NCI-H1417 treated with DMSO at 0.1 percent for 48 hours (cell line): ENCODE results near the gene TMEM135.
A peak's percentile ranks its signal among the peaks of the same experiment; 100 is the strongest.
"Not testable (repeated sequence)": the region's sequence is repeated elsewhere in the genome, so short reads cannot be mapped to it uniquely, and the experiment has no call there.

Source experiments
- DNase-seq: peaks from one replicate; lab custom pipeline; 2025; lab: John Stamatoyannopoulos, UW

Gene TMEM135

GRCh38 chr11:87141980-87142514 is 104.3 kb downstream of the TMEM135 start:
- DNase-seq, result no peak

GRCh38 chr11:87142594-87142993 is 104.9 kb downstream of the TMEM135 start:
- DNase-seq, result no peak

GRCh38 chr11:87143641-87144040 is 105.9 kb downstream of the TMEM135 start:
- no peak for DNase-seq

DNA sequence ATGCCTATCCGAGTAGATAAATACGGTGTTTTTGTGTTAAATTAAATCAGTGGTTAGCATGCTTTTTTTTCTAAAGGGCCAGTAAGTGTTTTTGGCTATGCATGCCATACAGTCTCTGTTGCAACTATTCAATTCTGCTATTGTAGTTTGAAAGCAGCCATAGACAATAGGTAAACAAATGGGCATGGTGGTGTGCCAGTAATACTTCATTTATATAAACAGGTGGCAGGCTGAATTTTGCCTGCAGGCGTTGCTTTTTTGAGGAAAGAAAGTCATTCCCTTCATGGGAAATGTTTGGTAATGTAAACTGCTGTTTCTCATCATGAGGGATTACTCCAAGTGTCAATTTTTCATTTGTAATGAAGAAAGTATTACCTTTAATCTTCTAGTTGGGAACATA is 106.5 kb downstream of the TMEM135 start:
- DNase-seq, result no peak

DNA sequence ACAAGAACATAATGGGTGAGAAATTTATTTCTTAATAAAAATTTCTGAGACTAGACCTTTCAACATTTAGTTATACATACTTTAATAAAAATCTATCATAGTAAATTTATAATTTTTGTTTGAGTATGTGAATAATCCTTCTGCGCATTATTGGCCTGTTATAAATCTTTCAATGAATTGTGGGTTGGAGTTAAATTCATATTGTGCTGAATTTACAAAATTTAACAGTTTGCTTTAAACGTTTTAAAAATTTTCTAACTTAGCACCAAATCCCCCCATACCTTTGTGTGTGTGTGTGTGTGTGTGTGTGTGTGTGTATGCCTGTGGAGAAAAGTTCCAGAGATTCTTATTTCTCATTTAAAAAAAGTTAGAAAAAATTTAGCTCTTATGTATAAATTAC is 111.0 kb downstream of the TMEM135 start:
- no peak for DNase-seq

- DNase-seq, result not testable (repeated sequence)
Measured at GRCh38 chr11:87149782-87150181, 112.0 kb downstream of the TMEM135 start.

DNA sequence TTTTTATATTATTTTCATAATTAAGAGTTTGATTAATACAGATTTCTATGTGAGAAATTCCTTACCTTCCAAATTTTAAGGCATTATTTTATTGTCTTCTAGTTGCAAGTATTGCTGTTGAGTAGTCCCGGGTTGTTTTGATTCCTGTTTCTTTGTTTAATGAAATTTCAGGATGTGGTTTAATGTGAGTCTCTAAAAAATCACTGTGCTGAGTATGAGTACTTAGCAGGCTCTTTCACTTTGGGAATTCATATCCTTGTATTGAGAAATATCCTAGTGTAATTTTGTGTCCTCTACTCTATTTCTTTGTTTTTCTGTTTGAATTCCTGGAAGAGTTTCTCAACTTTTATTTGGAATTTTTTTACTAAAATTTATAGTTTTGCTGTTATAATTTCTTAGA is 113.2 kb downstream of the TMEM135 start:
- no peak for DNase-seq

DNA sequence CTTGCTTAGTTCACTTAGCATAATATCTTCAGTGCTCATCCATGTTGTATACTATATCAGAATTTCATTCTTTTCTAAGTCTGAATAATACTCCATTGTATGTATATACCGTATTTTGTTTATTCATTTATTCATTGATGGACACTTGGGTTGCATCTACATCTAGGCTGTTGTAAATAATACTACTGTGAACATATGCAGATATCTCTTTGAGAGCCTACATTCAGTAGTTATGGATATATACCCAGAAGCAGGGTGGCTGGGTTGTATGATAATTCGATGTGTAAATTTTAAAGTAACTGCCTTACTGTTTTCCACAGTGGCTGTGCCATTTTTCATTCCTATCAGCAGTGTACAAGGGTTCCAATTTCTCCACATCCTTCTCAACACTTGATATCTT is 116.5 kb downstream of the TMEM135 start:
- no peak for DNase-seq

- DNase-seq, result no peak
Measured at GRCh38 chr11:87156970-87157369, 119.2 kb downstream of the TMEM135 start.

- not testable (repeated sequence) for DNase-seq
Measured at GRCh38 chr11:87169076-87169475, 131.3 kb downstream of the TMEM135 start.

DNA sequence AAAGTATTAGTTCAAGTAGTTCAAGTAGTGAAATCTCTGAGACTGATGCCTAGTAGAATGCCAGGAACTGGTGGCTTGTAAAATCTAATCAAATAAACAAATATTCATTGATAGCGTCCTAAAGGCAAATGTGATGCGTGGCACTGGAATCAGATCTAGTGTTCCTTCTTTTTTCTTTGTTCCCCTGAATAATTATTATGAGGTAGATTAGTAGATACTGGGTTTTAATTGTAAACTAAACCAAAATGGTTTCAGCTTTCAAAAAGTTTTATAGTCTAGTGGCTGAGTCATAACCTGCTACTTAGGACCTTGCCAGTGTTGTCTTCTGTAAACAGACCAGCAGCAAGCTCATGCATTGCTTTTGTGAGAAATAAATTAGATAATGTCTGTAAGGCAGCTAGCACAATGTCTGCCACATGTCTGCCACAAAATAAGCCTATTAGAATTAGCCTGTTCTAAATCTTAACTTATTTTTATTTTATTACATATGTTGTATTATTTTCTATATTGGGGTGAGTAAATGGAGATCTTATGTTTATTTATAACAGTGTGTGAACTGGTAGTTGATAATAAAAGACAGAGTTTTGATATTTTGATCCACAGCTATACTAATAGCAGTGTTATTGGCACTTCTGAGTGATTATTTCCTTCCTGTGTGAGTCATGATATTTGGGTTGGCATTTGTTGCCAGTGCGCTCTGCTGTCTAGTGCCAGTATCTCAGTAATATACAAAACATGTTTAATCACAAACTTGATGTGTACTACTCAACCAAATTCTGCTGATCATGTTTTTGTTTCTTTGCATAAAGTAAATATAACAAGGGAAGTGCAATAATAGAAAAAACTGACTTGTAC is 135.7 kb downstream of the TMEM135 start:
- DNase-seq, result peak; percentile 60

DNA sequence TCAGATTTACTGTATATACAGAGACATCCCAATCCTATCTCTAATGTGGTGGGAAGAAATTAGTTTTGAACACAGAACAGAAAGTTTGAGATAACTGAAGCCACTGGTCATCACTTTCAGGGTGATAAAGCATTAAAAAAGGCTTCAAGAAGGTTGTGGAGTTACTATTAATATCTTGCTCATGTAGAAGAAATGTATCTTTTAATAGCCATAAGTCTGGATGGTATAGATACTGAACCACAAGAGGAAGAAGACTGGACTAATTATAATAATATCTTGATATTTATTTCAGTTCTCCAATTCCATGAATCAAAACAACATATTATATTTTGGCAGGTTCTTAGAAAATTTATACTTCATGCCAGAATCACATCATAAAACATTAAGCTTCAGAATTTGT is 137.1 kb downstream of the TMEM135 start:
- DNase-seq, result no peak

DNA sequence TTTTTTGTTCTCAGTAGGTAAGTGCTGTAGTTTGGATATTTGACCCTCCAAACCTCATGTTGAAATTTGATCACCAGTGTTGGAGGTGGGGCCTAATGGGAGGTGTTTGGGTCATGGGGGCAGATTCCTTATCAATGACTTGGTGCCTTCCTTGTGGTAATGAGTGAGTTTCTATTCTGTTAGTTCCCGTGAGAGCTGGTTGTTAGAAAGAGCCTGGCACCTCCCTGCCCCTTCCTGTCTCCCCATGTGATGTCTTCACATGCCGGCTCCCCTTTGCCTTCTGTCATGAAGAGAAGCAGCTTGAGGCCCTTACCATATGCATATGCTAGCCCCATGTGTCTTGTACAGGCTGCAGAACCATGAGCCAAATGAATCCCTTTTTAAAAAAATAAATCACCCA is 138.3 kb downstream of the TMEM135 start:
- no peak for DNase-seq

DNA sequence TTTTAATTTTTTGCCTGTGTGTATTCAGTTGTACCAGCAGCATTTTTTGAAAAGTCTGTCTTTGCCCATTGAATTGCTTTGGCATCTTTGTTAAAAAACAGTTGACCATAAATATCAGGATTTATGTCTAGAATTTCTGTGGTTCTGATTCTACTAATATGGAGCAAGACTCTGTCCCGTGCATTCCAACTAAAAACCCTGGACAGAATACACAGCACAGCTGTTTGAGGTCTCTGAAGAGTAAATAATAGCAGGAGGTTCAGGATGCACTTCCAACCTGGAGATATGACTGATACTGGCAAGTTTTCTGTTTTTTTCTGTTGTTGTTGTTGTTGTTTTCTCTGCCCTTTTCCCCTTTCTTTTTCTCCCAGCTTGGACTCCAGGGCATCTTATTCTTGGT is 141.9 kb downstream of the TMEM135 start:
- no peak for DNase-seq

DNA sequence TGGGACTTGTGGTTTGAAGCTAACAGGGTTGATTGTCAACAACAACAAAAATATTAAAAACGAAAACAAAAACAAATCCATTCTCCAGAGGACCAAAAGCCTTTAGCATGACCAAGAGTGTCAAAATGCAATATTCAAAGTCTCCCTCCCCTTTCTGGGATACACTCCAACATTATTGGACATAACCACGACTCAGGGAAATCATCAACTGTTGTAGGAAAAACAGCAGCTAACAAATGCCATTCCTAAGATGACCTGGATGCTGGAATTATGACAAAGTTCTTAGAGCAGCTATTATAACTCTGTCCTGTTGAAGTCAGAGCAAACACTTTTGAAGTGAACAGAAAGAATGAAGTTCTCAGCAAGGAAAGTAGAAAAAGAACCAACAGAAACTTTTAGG is 143.0 kb downstream of the TMEM135 start:
- no peak for DNase-seq

GRCh38 chr11:87181143-87181542 is 143.4 kb downstream of the TMEM135 start:
- no peak for DNase-seq

GRCh38 chr11:87185228-87185627 is 147.5 kb downstream of the TMEM135 start:
- no peak for DNase-seq

GRCh38 chr11:87187076-87187475 is 149.3 kb downstream of the TMEM135 start:
- DNase-seq, result no peak

DNA sequence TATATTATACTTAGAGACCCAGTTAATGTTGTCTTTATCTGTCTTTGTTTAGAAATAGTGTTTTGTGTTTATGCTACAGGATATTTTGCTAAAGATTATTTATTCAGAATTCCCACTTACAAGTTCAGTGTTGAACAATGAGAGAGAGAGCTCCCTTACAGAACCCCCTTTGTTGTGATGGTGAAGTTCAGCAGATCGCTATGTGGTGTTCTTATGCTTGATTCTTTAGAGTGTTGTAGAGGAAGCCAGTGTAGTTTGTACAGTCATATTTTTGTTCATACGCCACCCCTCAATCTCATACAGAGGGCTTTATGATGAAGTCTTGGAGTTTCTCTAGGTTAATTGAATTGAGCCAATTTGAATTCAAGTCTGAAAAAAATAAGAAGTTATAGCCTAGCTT is 150.2 kb downstream of the TMEM135 start:
- no peak for DNase-seq

DNA sequence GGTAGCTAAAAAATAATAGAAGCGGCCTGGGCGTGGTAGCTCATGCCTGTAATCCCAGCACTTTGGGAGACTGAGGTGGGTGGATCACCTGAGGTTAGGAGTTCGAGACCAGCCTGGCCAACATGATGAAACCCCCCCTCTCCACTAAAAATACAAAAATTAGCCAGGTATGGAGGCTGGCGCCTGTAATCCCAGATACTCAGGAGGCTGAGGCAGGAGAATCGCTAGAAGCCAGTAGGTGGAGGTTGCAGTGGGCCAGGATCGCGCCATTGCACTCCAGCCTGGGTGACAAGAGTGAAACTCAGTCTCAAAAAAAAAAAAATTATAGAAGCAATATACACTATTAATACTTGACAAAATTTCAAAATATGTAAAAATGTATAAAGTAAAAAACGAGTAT is 150.7 kb downstream of the TMEM135 start:
- DNase-seq, result not testable (repeated sequence)

DNA sequence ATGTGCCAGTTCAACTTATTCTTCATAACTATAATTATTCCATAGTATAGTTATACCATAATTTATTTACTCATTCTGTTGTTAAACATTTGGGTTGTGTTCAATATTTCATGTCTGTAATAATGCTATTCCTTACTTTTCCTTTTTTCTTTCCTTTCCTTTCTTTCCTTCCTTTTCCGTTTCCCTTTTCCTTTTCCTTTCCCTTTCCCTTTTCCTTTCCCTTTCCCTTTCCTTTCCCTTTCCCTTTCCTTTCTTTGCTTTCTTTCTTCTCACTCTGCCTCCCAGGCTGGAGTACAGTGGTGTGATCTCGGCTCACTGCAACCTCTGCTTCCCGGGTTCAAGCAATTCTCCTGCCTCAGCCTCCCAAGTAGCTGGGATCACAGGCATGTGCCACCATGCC is 151.2 kb downstream of the TMEM135 start:
- DNase-seq, result not testable (repeated sequence)

DNA sequence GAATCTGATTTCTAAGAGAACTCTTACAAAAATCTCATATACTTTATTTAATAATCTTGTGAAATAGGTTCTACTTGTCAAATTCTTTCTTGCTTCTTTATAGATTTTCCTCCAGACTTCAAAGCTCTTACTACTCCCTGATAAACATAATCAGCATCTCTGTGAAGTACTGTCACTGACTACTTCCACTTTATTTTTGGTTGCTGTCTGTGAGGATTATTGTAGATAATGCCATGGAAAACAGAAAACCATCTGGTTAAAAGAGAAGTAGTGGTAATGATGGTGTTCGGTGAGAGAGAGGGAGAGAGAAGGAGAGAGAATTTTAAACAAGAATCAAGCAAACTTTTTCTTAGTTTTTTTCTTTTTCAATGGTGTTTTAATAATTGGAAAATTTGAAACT is 152.3 kb downstream of the TMEM135 start:
- no peak for DNase-seq

GRCh38 chr11:87193756-87194470 is 156.2 kb downstream of the TMEM135 start:
- no peak for DNase-seq
